Astrocyte of the spinal cord (primary cell): ENCODE results near the gene TSPAN15.

ENCODE experiments used
- DNase-seq: peaks from one replicate; pipeline ENCODE4 v3.0.0; 2011; ENCODE audit warnings: low read depth, low spot score
- H3K4me3 ChIP-seq: 2 replicates; pipeline ENCODE4 v1.5.1; 2011; ENCODE audit warnings: low read depth, mild to moderate bottlenecking, low read length, moderate library complexity
- in situ Hi-C: cut with HindIII; loops from 2 replicates; pipeline ENCODE4 v1.10.0; 2017; ENCODE audit warnings: low sequenced_read_pairs
- TF ChIP-seq, protein P1 (sequence below): IDR thresholded peaks from 2 replicates; pipeline ENCODE4 v1.5.1; 2012; ENCODE audit warnings: low read depth, mild to moderate bottlenecking, low read length, inconsistent platforms

The TSPAN15 gene

DNA sequence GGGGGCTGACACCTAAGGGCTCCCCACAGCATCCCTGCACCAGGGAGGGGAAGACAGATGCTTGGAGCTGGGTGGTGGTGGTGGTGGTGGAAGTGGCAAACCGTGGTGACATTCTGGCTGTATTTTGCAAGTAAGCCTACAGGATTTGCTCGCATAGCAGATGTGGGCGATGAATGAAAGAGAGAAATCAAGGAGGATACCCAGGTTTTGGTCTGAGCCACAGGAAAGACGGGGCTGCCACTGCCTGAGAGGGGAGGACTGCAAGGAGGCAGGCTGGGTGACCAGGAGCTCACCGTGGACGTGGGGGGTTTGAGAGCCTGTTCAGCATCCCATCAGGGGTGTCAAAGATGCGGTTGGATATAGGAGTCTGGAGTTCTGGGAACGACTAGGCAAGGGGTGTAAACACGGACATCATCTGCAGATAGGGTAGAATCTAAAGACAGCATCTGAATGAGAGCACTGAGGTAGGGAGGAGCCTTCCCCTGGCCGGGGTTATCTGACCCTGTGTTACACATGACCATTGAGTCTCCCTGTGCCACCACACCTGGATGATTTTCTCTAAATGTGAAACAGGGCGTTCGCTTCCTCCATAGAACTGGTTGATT lies 49.7 kb downstream of the TSPAN15 start:
- TF ChIP-seq, protein P1, sequence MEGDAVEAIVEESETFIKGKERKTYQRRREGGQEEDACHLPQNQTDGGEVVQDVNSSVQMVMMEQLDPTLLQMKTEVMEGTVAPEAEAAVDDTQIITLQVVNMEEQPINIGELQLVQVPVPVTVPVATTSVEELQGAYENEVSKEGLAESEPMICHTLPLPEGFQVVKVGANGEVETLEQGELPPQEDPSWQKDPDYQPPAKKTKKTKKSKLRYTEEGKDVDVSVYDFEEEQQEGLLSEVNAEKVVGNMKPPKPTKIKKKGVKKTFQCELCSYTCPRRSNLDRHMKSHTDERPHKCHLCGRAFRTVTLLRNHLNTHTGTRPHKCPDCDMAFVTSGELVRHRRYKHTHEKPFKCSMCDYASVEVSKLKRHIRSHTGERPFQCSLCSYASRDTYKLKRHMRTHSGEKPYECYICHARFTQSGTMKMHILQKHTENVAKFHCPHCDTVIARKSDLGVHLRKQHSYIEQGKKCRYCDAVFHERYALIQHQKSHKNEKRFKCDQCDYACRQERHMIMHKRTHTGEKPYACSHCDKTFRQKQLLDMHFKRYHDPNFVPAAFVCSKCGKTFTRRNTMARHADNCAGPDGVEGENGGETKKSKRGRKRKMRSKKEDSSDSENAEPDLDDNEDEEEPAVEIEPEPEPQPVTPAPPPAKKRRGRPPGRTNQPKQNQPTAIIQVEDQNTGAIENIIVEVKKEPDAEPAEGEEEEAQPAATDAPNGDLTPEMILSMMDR = no peak
- in situ Hi-C loops = no loop called here
- no peak for DNase-seq
- H3K4me3 ChIP-seq = no peak overlapping the region

DNA sequence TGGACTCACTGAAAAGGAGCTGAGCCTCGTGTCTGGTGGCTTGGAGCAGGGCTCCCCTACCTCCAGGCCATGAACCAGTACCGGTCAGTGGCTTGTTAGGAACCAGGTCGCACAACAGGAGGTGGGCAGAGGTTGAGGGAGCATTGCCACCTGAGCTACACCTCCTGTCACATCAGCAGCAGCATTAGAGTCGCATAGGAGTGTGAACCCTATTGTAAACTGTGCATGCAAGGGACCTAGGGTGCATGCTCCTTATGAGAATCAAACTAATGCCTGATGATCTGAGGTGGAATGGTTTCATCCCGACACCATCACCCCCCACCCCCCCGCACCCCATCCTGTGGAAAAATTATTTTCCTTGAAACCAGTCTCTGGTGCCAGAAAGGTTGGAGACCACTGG lies 50.4 kb downstream of the TSPAN15 start:
- no peak for DNase-seq
- TF ChIP-seq, protein P1 = no peak
- in situ Hi-C loops = no loop called here
- no peak overlapping the region for H3K4me3 ChIP-seq

DNA sequence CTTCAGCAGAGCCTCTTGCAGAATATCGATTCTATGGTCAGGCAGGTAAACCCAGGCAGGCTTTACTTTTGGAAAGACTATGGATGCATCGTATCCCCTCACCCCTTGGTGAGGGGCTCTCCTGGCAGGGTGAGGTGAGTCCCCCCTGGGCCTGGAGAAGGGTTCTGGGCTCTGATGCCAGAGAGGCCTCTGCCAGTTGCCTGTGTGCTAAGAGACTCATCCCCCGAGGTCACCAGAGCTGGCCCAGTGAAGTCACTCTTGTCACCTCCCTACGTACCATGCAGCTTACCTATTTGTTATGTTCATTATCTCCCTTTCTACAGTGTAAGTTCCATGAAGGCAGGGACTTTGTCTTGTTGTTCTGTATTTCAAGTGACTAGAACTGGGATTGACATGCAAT lies 51.3 kb downstream of the TSPAN15 start:
- H3K4me3 ChIP-seq = no peak overlapping the region
- in situ Hi-C loops = no loop called here
- DNase-seq = no peak
- TF ChIP-seq, protein P1 = no peak

DNA sequence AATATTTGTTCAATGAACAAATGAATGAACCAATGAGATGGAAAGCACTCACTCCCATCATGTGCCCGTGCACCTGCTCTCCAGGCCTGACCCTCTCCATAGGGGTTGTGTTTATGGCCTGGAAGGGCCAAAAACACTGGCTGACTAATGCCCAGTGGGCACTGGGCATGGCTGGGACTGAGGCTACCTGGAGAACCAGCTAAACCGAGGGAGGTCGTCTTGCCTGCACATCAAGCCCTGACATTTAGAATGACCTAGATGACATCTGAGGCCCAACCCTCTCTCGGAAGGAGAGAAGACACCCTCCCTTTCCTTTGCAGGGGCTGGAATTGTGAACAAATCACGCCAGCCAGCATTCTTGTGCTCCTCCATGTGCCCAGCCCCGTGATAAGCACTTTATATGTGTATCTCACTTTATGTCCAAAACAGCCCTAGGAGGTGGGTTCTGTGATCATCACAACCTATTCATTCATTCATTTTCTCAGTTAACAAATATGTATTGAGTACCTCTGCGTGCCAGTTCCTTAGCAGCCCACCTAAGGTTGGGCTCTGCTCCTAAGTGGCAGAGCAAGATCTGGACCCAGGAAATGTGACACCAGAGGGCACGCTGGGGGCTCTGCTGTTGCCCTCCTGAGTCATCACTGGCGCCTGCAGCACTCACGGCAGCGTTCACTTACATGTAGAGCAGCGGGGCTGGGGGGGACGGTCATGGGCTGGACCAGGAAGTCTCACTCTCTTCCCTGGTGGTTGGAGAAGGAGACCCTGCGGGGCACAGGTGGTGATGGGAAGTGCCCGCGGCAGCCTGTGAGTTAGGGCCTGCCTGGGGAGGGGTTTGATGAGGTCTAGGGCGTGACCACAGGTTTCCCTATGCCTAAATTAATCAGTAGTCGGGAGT lies 52.0 kb downstream of the TSPAN15 start:
- in situ Hi-C loops = no loop called here
- H3K4me3 ChIP-seq = no peak overlapping the region
- TF ChIP-seq, protein P1 = no peak
- no peak for DNase-seq

DNA sequence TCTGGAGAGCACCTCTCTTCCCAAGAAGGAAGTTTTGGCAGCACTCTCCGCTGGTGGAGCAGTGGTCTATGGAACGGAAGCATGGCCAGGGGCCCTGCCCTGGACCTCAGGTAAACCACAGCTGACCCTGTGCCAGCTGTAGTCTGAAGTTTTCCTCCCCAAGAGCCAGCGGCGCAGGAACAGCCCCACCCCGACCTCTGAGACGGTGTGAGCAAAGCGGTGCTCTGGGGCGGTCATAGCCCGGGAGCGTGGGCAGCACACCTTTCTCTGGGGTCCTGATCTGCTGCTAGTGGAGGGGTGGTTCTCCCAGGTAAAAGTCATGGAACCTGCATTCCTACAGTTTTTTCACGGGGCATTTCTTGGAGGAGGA lies 52.6 kb downstream of the TSPAN15 start:
- TF ChIP-seq, protein P1 = no peak
- H3K4me3 ChIP-seq = no peak overlapping the region
- in situ Hi-C loops = no loop called here
- DNase-seq = no peak

DNA sequence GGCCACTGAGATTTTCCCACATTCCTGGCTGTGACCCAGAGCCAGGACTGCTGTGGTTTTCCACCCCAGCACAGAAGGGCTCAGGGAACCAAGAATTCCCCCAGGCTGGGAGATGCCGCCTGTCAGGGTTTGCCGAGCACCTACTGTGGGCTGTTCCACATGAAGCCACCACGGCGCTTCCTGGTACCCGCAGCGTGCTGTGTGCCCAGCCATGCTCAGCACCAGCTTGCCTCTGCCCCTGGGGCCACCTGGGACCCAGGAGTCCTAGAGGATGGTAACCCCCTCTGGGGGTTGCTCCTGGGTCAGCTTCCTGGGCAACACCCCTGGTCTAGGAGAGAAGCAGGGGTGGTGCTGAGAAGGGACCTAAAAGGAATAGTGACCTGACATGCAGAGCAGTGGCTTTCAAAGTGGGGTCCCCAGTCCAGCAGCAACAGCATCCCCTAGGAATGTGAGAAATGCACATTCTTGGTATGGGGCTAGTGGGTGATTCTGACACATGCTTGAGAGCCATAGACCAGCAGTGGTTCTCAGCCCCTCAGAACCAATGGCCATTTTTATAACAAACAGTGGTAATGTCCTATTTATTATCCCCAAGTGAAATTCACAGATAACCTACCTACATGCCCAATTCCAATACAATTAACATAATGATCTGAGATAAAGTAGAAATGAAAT lies 53.4 kb downstream of the TSPAN15 start:
- no peak for DNase-seq
- no peak overlapping the region for H3K4me3 ChIP-seq
- in situ Hi-C loops = no loop called here
- TF ChIP-seq, protein P1 = no peak
